ENCODE results near the gene OIP5.

DNA sequence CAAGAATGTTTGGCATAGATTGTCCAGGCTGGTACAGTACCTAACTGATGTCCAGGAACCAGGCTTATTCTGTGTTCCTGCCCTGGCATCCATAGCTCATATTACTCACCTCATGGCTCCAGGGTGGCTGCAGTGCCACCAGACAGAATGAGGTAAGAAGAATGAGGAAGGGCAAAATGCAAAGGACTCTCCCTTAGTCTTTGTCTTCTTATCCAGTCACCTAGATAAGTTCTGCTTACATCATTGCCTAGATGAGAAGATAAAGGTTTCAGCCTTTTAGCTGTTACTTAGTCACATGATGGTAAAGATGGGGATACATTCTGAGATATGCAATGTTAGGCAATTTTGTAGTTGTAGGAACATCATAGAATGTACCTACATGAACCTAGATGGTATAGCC is 55.6 kb downstream of the OIP5 start:
- TF ChIP-seq, protein P1, sequence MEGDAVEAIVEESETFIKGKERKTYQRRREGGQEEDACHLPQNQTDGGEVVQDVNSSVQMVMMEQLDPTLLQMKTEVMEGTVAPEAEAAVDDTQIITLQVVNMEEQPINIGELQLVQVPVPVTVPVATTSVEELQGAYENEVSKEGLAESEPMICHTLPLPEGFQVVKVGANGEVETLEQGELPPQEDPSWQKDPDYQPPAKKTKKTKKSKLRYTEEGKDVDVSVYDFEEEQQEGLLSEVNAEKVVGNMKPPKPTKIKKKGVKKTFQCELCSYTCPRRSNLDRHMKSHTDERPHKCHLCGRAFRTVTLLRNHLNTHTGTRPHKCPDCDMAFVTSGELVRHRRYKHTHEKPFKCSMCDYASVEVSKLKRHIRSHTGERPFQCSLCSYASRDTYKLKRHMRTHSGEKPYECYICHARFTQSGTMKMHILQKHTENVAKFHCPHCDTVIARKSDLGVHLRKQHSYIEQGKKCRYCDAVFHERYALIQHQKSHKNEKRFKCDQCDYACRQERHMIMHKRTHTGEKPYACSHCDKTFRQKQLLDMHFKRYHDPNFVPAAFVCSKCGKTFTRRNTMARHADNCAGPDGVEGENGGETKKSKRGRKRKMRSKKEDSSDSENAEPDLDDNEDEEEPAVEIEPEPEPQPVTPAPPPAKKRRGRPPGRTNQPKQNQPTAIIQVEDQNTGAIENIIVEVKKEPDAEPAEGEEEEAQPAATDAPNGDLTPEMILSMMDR (IDR thresholded peaks at IDR 0.05), result no peak
- no peak for TF ChIP-seq POLR2AphosphoS5 (IDR thresholded peaks at IDR 0.05)
- TF ChIP-seq EP300 (IDR thresholded peaks at IDR 0.05; ENCODE audit: low read depth), result no peak
- TF ChIP-seq POLR2A (IDR thresholded peaks at IDR 0.05), result no peak
